Esophagus mucosa (tissue), 1 donor: Measurements from ENCODE around the gene FAF1. TPM values are rescaled to one million over a fixed set of nuclear protein-coding genes. Genes with fewer than 3 reads are reported as not detected.
"Not testable (repeated sequence)": the region's sequence is repeated elsewhere in the genome, so short reads cannot be mapped to it uniquely, and the experiment has no call there.

Source experiments
- ATAC-seq: fragments of 200-7000 bp; cut with Tn5 transposase; one replicate; pipeline ENCODE4 v1.9.1; 2020
- total RNA-seq: library from RNA; stranded (reverse); gene quantifications from one replicate; pipeline ENCODE4 v1.2.4, GENCODE V29; 2023
- donor health status: DM: yes; HTN: yes; CAD: no.

The FAF1 gene
- total RNA-seq, 1 donor from 2014 or later: 47.5 TPM

GRCh38 chr1:50766688-50767087 is 193.4 kb downstream of the FAF1 start:
- ATAC-seq: no peak

GRCh38 chr1:50756543-50756942 is 203.5 kb downstream of the FAF1 start:
- ATAC-seq: not testable (repeated sequence)

- ATAC-seq: not testable (repeated sequence)
These were observed 205.3 kb downstream of the FAF1 start for GRCh38 chr1:50754764-50755163.

- no peak for ATAC-seq
These were observed 209.9 kb downstream of the FAF1 start for GRCh38 chr1:50750021-50750619.

GRCh38 chr1:50747394-50747793 is 212.7 kb downstream of the FAF1 start:
- ATAC-seq: no peak

GRCh38 chr1:50742523-50742922 is 217.5 kb downstream of the FAF1 start:
- ATAC-seq: peak; percentile 81

GRCh38 chr1:50739125-50739524 is 220.9 kb downstream of the FAF1 start:
- no peak for ATAC-seq

- ATAC-seq: no peak
These were observed 224.6 kb downstream of the FAF1 start for GRCh38 chr1:50735443-50735842.

GRCh38 chr1:50727578-50727977 is 232.5 kb downstream of the FAF1 start:
- ATAC-seq: not testable (repeated sequence)

GRCh38 chr1:50724626-50725286 is 235.3 kb downstream of the FAF1 start:
- ATAC-seq: peak; percentile 39

GRCh38 chr1:50720457-50721053 is 239.5 kb downstream of the FAF1 start:
- ATAC-seq: no peak

- ATAC-seq: no peak
These were observed 240.9 kb downstream of the FAF1 start for GRCh38 chr1:50719126-50719525.

- no peak for ATAC-seq
These were observed 242.7 kb downstream of the FAF1 start for GRCh38 chr1:50717327-50717726.

GRCh38 chr1:50716455-50716854 is 243.6 kb downstream of the FAF1 start:
- not testable (repeated sequence) for ATAC-seq

- ATAC-seq: peak; percentile 67
These were observed 250.0 kb downstream of the FAF1 start for GRCh38 chr1:50710099-50710498.

- ATAC-seq: no peak
These were observed 252.2 kb downstream of the FAF1 start for GRCh38 chr1:50707824-50708223.

- peak; percentile 64 for ATAC-seq
These were observed 254.4 kb downstream of the FAF1 start for GRCh38 chr1:50705699-50706098.

GRCh38 chr1:50705041-50705440 is 255.0 kb downstream of the FAF1 start:
- ATAC-seq: no peak

- no peak for ATAC-seq
These were observed 255.9 kb downstream of the FAF1 start for GRCh38 chr1:50704126-50704525.

GRCh38 chr1:50703240-50703639 is 256.8 kb downstream of the FAF1 start:
- ATAC-seq: no peak

- ATAC-seq: no peak
These were observed 257.7 kb downstream of the FAF1 start for GRCh38 chr1:50702395-50702794.

- ATAC-seq: no peak
These were observed 258.3 kb downstream of the FAF1 start for GRCh38 chr1:50701706-50702317.

- no peak for ATAC-seq
These were observed 259.4 kb downstream of the FAF1 start for GRCh38 chr1:50700621-50701020.

GRCh38 chr1:50700214-50700613 is 259.9 kb downstream of the FAF1 start:
- ATAC-seq: no peak
